A549 treated with AZD9567 at 1 μM for 4 hours (cell line): ENCODE results near the gene GPS1. TPM values are rescaled to one million over a fixed set of nuclear protein-coding genes. Genes with fewer than 3 reads are reported as not detected.

Source experiments
- total RNA-seq: library from RNA; stranded (reverse); fragments of 200-300 nt; extraction: Qiagen RNA extraction; gene quantifications from 5 replicates; pipeline ENCODE4 v1.2.3, GENCODE V29; 2022; ENCODE audit not compliant: insufficient read depth

GPS1 gene
- total RNA-seq = 120 to 154 TPM (median 137 TPM) in 5 replicates

DNA sequence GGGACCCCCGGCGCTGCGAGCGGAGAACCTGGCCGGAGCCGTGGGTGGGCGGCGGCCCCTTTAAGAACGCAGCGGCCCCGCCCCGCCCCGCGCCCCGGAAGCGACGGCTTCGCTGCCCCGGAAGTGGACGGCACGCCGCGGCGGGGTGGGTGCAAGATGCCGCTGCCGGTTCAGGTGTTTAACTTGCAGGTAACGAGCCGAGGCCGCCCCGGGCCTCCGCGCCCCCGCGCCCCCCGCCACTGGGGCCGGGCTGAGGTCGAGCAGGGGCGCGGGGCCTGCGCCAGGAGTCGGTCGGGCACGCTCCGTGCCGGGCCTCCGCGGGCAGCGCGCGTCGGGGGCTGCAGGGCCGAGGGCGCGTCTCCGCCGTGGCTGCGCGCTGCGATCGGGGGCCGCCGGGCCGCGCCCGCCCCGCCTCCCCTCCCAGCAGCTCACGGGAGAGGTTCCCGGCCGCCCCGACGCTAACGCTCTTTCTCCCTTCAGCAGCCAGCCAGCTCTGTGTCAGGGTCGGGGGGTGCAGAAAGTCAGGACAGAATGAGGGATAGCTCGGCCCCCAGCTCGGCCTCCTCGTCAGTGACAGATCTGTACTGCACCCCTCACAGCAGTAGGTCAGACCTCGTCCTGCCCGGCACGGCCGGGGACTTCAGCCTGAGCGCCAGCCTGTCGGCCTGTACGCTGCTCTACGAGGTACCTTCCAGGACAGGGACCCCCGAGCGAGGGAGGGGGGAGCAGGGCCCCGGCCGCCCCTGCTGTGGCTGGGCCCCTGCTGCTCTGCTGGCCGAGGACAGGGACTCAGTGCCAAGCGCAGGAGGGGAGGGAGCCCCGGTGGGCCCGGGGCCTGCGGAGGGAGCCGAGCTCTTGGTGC lies at the start of gene GPS1, which contains the start of gene RFNG:
Gene GPS1 (plus strand): TSS at position 123 of the 862 bp plus-strand sequence. CDS start 34 bp downstream, at position 157.
Gene RFNG (minus strand): TSS at position 36 of the 862 bp plus-strand sequence. CDS start 45 bp downstream, outside the sequence.

DNA sequence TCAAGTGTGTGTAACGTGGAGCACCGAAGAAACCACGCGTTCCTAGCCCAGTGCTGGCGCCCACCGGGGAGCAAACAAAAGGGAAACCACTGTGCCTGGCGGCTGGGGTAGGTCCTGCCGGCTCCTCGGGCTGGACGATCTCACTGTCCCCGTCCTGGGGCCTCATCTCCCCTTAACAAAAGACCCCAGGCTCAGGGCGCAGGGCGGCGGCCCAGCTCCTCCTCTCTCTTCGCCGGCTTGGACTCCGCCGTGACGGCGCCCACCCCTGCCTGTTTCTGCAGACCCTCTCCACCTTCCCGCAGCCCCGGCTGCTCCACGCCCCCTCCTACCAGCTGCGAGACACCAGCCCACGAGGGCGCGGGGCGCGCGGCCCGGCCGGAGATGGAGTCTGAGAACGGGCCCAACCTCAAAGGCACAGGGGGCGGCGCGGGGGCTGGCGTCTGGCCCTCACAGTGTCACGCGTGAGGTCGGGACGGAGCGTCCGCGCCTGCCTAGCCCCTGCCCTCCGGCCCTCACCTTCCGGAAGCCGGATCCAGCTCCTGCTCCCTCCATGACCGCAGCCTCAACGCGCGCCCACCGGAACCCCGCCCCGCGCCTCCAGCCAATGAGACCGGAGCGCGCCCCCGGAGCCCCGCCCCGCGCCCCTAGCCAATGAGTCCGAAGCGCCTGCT lies 29.3 kb upstream of the GPS1 start, which contains the start of gene CENPX:
Gene CENPX (minus strand): TSS at position 569 of the 671 bp plus-strand sequence. CDS start 17 bp downstream, at position 552.

DNA sequence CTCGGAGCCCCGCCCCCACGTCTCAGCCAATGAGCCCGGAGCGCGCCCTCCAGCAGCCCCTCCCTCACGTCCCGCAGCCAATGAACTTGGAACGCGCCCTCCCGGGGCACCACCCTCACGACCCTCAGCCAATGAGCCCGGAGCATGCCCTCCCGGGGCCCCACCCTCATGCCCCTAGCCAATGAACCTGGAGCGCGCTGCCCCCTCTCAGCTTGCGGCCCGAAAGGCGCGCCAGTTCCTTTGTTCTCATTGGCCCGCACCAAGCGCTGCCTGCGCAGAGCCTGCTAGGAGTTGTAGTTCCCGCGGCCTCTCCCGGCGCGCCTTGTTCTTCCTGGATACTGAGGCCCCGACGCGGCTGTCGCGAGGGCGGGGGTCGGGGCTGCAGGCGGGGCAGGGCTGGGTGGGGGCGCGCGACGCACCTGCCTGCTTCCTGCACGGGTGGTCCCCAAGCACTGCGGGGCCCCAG lies 28.7 kb upstream of the GPS1 start, which contains the start of gene LRRC45:
Gene LRRC45 (plus strand): TSS at position 325 of the 466 bp plus-strand sequence. CDS start 339 bp downstream, outside the sequence.

DNA sequence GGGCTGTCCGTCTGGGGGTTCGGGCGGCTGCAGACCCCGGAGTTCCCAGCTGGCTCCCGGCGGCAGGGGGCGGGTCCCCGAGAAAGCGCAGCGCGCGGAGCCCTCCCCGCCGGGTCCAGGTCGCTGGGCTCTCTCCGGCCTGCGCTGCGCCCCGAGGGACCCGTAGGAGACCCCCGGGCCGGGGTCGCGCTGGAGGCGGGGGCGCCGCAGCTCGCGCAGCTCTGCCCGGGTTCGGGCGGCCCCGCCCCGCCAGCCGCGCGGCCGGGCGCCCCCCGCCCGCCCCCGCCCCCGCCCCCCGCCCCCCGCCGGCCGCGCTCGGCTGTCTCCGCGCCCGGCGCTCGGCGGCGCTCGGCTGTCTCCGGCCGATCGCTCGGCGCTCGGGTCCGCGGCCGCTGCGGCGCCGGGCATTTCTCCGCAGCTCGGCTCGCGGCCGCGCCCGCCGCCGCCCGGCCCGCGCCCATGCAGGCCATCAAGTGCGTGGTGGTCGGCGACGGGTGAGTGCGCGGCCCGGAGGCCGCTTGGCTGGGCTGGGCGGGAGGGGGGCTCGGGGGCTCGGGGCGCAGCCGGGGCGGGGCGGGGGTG lies 20.3 kb upstream of the GPS1 start, which contains the start of gene RAC3:
Gene RAC3 (plus strand): TSS at position 376 of the 582 bp plus-strand sequence. CDS start 84 bp downstream, at position 460.

DNA sequence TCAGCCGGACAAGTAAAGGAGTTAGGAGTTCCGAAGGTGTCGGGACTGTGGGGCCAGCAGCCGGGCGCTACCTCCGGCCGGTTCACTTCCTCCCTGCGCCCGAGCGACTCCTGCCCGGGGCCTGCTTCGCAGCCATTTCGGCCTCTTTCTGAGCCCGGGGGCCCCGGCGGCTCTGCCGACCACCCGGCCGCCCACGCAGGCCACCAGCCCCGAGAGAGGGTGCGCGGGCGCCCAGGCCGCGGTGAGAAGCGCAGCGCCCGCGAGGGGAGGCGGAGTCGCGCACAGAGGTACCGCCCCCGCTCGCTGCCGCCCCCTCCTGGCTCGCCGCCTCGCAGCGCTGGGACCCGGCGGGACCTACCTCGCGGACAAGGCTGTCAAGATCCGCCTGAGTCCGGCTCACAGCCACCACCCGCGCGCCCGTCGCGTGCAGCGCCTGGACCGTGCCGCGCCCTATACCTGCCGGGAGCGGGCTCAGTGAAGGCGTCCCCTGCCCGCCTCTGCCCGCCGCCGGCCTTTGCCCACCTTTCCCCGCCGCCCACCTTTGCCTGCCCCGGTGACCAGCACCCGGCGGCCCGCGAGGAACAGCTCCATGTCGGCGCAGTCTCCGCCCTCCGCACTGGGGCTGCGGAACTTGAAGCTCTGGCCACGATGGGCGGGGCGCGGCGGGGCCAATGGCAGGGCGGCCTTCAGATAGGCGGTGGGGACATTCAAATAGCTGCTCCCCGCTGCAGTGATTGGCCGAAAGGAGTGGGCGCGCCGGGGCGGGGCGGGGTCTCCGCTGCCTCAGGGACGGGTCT lies 14.4 kb upstream of the GPS1 start, which contains the start of gene DCXR:
Gene DCXR (minus strand): TSS at position 606 of the 797 bp plus-strand sequence. CDS start 15 bp downstream, at position 591.

DNA sequence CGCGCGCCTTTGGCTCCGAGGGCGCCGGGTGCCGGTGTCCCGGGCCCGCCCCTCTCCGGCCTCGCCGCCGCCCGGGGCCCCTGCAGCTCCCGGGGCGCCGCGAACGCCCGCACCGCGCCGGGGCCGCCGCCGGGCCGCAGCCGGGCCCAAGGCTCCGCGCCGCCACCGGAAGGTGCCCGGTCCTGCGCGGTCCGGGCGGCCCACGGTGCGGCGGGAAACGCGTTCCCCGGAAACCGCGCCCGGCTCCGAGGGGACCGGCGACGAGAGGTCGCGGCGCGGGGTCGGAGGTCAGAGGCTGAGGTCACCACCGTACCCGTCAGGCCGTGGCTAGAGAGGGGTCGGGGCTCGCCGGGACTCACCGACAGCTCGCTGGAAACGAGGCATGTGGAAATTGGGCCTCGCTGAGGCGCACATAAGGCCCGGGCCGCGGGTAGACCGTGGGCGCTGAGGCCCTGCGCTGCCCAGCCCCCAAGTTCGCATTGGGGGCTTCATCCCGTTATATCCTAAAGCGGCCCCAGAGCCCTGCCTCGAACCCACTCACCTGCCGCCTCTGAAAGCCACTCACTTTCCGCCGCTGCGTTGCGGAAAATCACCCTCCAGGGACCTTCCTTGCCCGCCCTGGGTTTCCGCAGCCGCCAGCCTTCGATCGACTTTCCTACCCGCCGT lies 14.1 kb downstream of the GPS1 start, which contains the start of gene DUS1L:
Gene DUS1L (minus strand): TSS at position 167 of the 666 bp plus-strand sequence. CDS start 745 bp downstream, outside the sequence.

DNA sequence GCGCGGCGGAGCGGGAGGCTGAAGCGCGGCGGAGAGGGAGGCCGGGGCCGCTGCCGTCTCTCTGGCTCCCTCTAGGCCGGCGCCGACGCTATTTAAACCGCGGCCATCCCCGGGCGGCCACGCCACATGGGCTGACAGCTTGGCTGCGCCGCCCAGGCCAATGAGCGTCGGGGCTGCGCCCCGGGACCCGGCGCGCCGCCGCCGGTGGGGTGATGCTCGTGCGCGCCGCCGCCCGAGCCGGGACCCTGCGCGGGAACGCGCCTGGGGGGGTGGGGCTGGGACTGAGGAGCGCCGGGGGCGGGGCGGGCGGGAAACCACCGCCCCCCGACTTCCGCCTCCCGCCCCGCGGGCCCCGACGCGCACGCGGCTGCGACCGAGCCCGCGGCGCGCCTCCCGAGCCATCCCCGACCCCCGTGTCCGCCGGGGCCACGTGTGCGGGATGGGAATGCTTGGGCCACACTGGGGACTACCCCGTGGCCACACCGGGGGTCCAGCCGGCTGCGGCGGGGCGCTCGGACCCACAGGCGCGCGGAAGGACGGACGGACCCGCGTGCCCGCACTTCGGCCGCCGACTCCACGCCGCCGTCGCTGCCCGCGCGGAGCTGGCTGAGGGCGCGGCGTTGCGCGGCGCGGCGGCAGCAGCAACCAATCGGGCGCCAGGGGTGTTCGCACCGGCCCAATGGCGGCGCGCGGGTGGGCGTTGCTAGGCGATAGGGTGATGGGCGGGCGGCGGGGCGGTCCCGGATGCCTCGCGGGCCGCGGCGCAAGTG lies 46.7 kb downstream of the GPS1 start, which contains the start of gene FASN:
Gene FASN (minus strand): TSS at position 68 of the 770 bp plus-strand sequence. CDS start 1,791 bp downstream, outside the sequence.

Other genes starting within 250 kb of the GPS1 start
- gene GCGR, start 247.7 kb upstream of the GPS1 start, total RNA-seq = 0.23 to 0.34 TPM (median 0.27 TPM) in 4 of 5 replicates, not detected in the other
- 94.0 to 106 TPM (median 105 TPM) in 5 replicates for gene MCRIP1, start 218.6 kb upstream of the GPS1 start, total RNA-seq
- gene PPP1R27, start 216.8 kb upstream of the GPS1 start, total RNA-seq = 0.26 to 0.38 TPM (median 0.29 TPM) in 3 of 5 replicates, not detected in the others
- 687 to 859 TPM (median 711 TPM) in 5 replicates for gene P4HB, start 191.4 kb upstream of the GPS1 start, total RNA-seq
- 554 to 671 TPM (median 613 TPM) in 5 replicates for gene ARHGDIA, start 180.6 kb upstream of the GPS1 start, total RNA-seq
- gene ALYREF, start 160.3 kb upstream of the GPS1 start, total RNA-seq = 198 to 235 TPM (median 220 TPM) in 5 replicates
- gene ANAPC11, start 160.2 kb upstream of the GPS1 start, total RNA-seq = 168 to 303 TPM (median 290 TPM) in 5 replicates
- 0.28 to 0.60 TPM (median 0.49 TPM) in 4 of 5 replicates, not detected in the other for gene NPB, start 149.7 kb upstream of the GPS1 start, total RNA-seq
- 17.3 to 20.1 TPM (median 19.1 TPM) in 5 replicates for gene PCYT2, start 140.5 kb upstream of the GPS1 start, total RNA-seq
- 30.1 to 52.5 TPM (median 49.2 TPM) in 5 replicates for gene SIRT7, start 133.7 kb upstream of the GPS1 start, total RNA-seq
- 22.5 to 38.3 TPM (median 33.1 TPM) in 5 replicates for gene MAFG, start 124.2 kb upstream of the GPS1 start, total RNA-seq
- gene PYCR1, start 114.6 kb upstream of the GPS1 start, total RNA-seq = 80.7 to 124 TPM (median 87.4 TPM) in 5 replicates
- not detected in 5 replicates for gene MYADML2, start 104.7 kb upstream of the GPS1 start, total RNA-seq
- 0.23 to 0.62 TPM (median 0.33 TPM) in 4 of 5 replicates, not detected in the other for gene NOTUM, start 90.7 kb upstream of the GPS1 start, total RNA-seq
- gene ASPSCR1, start 74.3 kb upstream of the GPS1 start, total RNA-seq = 20.2 to 29.6 TPM (median 27.4 TPM) in 5 replicates
- 163 to 207 TPM (median 195 TPM) in 5 replicates for gene CENPX, start 29.0 kb upstream of the GPS1 start, total RNA-seq
- 7.8 to 17.0 TPM (median 14.7 TPM) in 5 replicates for gene LRRC45, start 28.6 kb upstream of the GPS1 start, total RNA-seq
- 19.0 to 41.3 TPM (median 38.5 TPM) in 5 replicates for gene RAC3, start 20.2 kb upstream of the GPS1 start, total RNA-seq
- 76.5 to 117 TPM (median 111 TPM) in 5 replicates for gene DCXR, start 14.2 kb upstream of the GPS1 start, total RNA-seq
- gene RFNG, start 87 bp upstream of the GPS1 start, total RNA-seq = 20.8 to 24.8 TPM (median 24.4 TPM) in 5 replicates
- gene DUS1L, start 13.9 kb downstream of the GPS1 start, total RNA-seq = 74.1 to 147 TPM (median 143 TPM) in 5 replicates
- 91.1 to 158 TPM (median 149 TPM) in 5 replicates for gene FASN, start 46.3 kb downstream of the GPS1 start, total RNA-seq
- 8.8 to 30.2 TPM (median 26.3 TPM) in 5 replicates for gene CCDC57, start 160.9 kb downstream of the GPS1 start, total RNA-seq
- 104 to 159 TPM (median 147 TPM) in 5 replicates for gene SLC16A3, start 177.1 kb downstream of the GPS1 start, total RNA-seq
- gene CSNK1D, start 221.8 kb downstream of the GPS1 start, total RNA-seq = 169 to 215 TPM (median 206 TPM) in 5 replicates